Measurements from ENCODE around the gene NIBAN1. TPM values are rescaled to one million over a fixed set of nuclear protein-coding genes. Genes with fewer than 3 reads are reported as not detected.

NIBAN1 gene
- total and polyA plus RNA-seq, 9 donors: 1.7 to 51.9 (median 7.5) TPM

GRCh38 chr1:184950906-184951305, 23.4 kb downstream of the NIBAN1 start:
- Histone ChIP-seq H3K4me3 (no peak overlapping the region), H3K4me1 (ENCODE audit: insufficient read depth) (no peaks in the 10 kb centered on the region), H3K9me3 (no peaks in the 10 kb centered on the region), H3K27ac (no peak overlapping the region), H3K27me3 (no peaks in the 10 kb centered on the region), H3K36me3 (no peaks in the 10 kb centered on the region)
- WGBS, 3 donors: 74 to 92% (median 80%) methylated on average over 2 of the region's 2 CpGs
- intact Hi-C loops (cut with DNase I): no loop called here
- no peak for DNase-seq
- TF ChIP-seq CTCF (IDR thresholded peaks at IDR 0.05): no peak
- TF ChIP-seq POLR2A (IDR thresholded peaks at IDR 0.05): no peak
- no peak for TF ChIP-seq EP300 (IDR thresholded peaks at IDR 0.05)

- intact Hi-C loops (cut with DNase I): no loop called here
- Histone ChIP-seq H3K36me3 (no peaks in the 10 kb centered on the region), H3K27ac (no peak overlapping the region), H3K4me1 (ENCODE audit: insufficient read depth) (no peaks in the 10 kb centered on the region), H3K9me3 (no peaks in the 10 kb centered on the region), H3K27me3 (no peaks in the 10 kb centered on the region), H3K4me3 (no peak overlapping the region)
- no peak for DNase-seq
- 57 to 64% (median 63%) methylated on average over 3 of the region's 3 CpGs for WGBS, 3 donors
- TF ChIP-seq EP300 (IDR thresholded peaks at IDR 0.05): no peak
- no peak for TF ChIP-seq POLR2A (IDR thresholded peaks at IDR 0.05)
- TF ChIP-seq CTCF (IDR thresholded peaks at IDR 0.05): no peak
These were observed 24.1 kb downstream of the NIBAN1 start for GRCh38 chr1:184950227-184950626.

- H3K27me3 ChIP-seq: no peaks in the 10 kb centered on the region
- TF ChIP-seq CTCF (IDR thresholded peaks at IDR 0.05) (no peak), EP300 (IDR thresholded peaks at IDR 0.05) (no peak), POLR2A (IDR thresholded peaks at IDR 0.05) (no peak)
- intact Hi-C loops (cut with DNase I): no loop called here
- H3K27ac ChIP-seq: no peak overlapping the region
- no peaks in the 10 kb centered on the region for H3K36me3 ChIP-seq
- WGBS, 3 donors: 11 to 29% (median 16%) methylated on average over 1 of the region's 1 CpG
- no peak overlapping the region for H3K4me3 ChIP-seq
- H3K4me1 ChIP-seq (ENCODE audit: insufficient read depth): no peaks in the 10 kb centered on the region
- H3K9me3 ChIP-seq: no peaks in the 10 kb centered on the region
- DNase-seq: no peak
These were observed 26.6 kb downstream of the NIBAN1 start for GRCh38 chr1:184947497-184948256.

- no peak for TF ChIP-seq CTCF (IDR thresholded peaks at IDR 0.05)
- TF ChIP-seq EP300 (IDR thresholded peaks at IDR 0.05): no peak
- no peak for TF ChIP-seq POLR2A (IDR thresholded peaks at IDR 0.05)
These were observed 28.5 kb downstream of the NIBAN1 start for GRCh38 chr1:184945678-184946412.

More at GRCh38 chr1:184945678-184946412, 28.5 kb downstream of the NIBAN1 start:
- 78 to 82% (median 81%) methylated on average over 5 of the region's 5 CpGs for WGBS, 3 donors
- Histone ChIP-seq H3K4me1 (ENCODE audit: insufficient read depth) (no peaks in the 10 kb centered on the region), H3K4me3 (no peak overlapping the region), H3K9me3 (no peaks in the 10 kb centered on the region), H3K36me3 (no peaks in the 10 kb centered on the region), H3K27me3 (no peaks in the 10 kb centered on the region), H3K27ac (no peak overlapping the region)
- intact Hi-C loops (cut with DNase I): no loop called here
- no peak for DNase-seq

All from ovary (tissue), 9 donors.